HCT116 (cell line): ENCODE data around the gene MRTFB.

ENCODE experiments used
- ATF3 ChIP-seq: IDR thresholded peaks from 2 replicates; pipeline ENCODE4 v1.6.1; 2012
- CTCF ChIP-seq, 3 experiments: fragments of 200-600 bp in 1 of 3; sonication (generic) in 1 of 3; IDR thresholded peaks in 2 of 3; conservative IDR thresholded peaks in 1 of 3; 2 replicates each; pipeline ENCODE4 v1.5.1; 2012 to 2017; ENCODE audit warnings: low read depth in 2 of 3, low read length in 2 of 3, antibody characterized with exemption in 1 of 3, borderline replicate concordance in 1 of 3, control low read depth in 1 of 3, mild to moderate bottlenecking in 1 of 3, mixed read lengths in 1 of 3, mixed run types in 1 of 3, moderate library complexity in 1 of 3; ENCODE audit not compliant: insufficient read depth in 1 of 3
- EZH2 ChIP-seq: fragments of 200-600 bp; sonication (generic); IDR thresholded peaks from 2 replicates; pipeline ENCODE4 v1.6.1; 2017; ENCODE audit warnings: antibody characterized with exemption, mixed run types
- EZH2phosphoT487 ChIP-seq: fragments of 200-600 bp; IDR thresholded peaks from 2 replicates; pipeline ENCODE4 v1.6.1; 2018; ENCODE audit warnings: antibody characterized with exemption, borderline replicate concordance
- JUND ChIP-seq: IDR thresholded peaks from 2 replicates; pipeline ENCODE4 v1.6.1; 2012
- MAX ChIP-seq: IDR thresholded peaks from 2 replicates; pipeline ENCODE4 v1.6.1; 2012
- POLR2A ChIP-seq: IDR thresholded peaks from 2 replicates; pipeline ENCODE4 v1.7.0; 2011; ENCODE audit warnings: borderline replicate concordance; ENCODE audit not compliant: insufficient read depth, insufficient read length; ENCODE audit errors: extremely low read depth
- POLR2AphosphoS5 ChIP-seq: IDR thresholded peaks from 2 replicates; pipeline ENCODE4 v1.6.1; 2011; ENCODE audit warnings: mild to moderate bottlenecking, low read depth, low read length, moderate library complexity
- RAD21 ChIP-seq: IDR thresholded peaks from 2 replicates; pipeline ENCODE4 v1.6.1; 2012; ENCODE audit warnings: low read depth, mild to moderate bottlenecking
- REST ChIP-seq: IDR thresholded peaks from 2 replicates; pipeline ENCODE4 v1.6.1; 2012; ENCODE audit warnings: low read depth
- SIN3A ChIP-seq: IDR thresholded peaks from 2 replicates; pipeline ENCODE4 v1.6.1; 2012; ENCODE audit warnings: low read depth
- TCF7L2 ChIP-seq: IDR thresholded peaks from 2 replicates; pipeline ENCODE4 v1.7.0; 2011; ENCODE audit warnings: borderline replicate concordance, inconsistent platforms; ENCODE audit not compliant: insufficient read depth, insufficient read length; ENCODE audit errors: extremely low read depth
- YY1 ChIP-seq: IDR thresholded peaks from 2 replicates; pipeline ENCODE4 v1.6.1; 2011; ENCODE audit warnings: low read length, low read depth, moderate library complexity, mild to moderate bottlenecking; ENCODE audit not compliant: insufficient replicate concordance; ENCODE audit errors: extremely low read depth
- ZNF274 ChIP-seq: fragments of 200-500 bp; sonication (Bioruptor generic); IDR thresholded peaks from 2 replicates; pipeline ENCODE4 v1.6.1; 2014; ENCODE audit warnings: mild to moderate bottlenecking, low read depth, low read length, inconsistent platforms

GRCh38 chr16:14148569-14148968 lies 77.5 kb downstream of the MRTFB start:
- TF ChIP-seq POLR2AphosphoS5 (no peak), CTCF (IDR thresholded peaks at IDR 0.05 in 2 of 3, conservative IDR thresholded peaks at IDR 0.05 in 1 of 3; ENCODE audit: borderline replicate concordance in 1 of 3, insufficient read depth in 1 of 3, low read depth in 2 of 3, low read length in 2 of 3) (no peak), JUND (no peak), POLR2A (no peak), TCF7L2 (no peak), SIN3A (no peak), ATF3 (no peak), EZH2phosphoT487 (no peak), REST (no peak), YY1 (no peak), MAX (no peak), EZH2 (no peak), ZNF274 (no peak), RAD21 (no peak)
